ENCODE results near the gene LTBP2.

LTBP2 gene

DNA sequence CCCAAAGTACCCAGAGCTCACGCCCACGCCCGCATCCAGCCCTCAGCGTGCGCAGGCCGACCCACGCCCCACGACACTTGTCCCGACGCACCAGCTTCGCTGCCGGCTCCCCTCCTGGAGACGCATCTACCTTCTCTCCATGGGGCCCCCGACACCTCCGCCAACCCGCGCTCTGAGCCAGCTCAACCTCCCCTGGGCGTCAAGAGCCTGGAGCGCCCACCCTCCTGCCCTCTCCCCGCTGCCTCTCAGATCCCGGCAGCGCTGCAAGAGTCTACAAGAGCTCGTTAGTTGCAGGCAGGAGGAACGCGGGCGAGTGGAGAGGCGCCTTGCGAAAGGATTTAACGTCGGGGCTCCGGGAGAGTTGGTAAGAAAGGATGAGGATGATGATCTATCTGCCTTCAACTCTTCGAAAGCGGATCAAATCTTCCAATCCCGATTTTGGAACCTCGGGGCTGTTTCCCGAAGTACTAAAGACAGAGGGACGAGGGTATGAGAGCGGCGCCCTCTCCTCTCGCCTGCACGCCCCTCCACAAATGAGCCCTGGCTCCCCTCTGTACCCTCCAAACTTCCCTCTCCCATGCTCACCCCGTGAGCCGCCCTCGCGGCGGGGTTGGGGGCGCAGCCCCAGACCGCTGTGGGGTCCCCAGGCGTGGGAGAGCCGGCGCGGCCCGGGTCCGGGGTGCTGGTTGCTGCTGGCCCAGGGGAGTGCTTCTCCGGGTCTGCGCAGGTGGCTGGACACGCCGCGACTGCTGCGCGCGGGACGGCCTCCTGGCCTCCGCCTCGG is 979 bp downstream of the LTBP2 start:
- no peak for DNase-seq

DNA sequence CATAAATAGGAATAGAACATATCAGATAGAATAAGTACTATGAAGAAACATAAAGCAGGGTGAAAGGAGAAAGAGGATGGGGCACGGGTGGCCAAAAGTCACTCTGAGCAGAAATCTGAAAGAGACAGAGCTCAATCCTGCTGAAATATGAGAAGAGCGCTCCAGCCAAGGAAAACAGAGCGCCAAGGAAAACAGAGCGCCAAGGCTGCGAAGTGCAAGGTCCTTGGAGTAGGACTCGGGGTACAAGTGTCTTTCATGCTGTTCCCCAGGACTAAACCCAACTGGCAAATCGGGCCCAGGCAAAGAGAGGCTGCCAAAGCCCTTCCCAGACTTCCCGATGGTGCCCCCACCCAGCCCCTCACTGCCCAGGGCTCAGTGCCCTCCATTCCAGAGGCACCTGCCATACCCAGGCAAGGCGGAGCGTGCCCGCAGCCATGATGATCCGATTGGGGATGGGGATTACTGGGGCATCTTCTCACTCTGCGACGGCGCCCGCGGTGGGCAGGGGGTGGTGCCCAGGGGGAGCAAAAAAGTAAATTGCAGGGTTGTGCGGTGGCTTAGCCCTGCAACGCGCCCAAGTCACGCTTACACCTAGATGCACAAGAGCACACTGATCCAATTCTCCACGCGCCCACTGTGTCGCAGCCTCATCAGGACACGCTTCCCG is 1.7 kb downstream of the LTBP2 start:
- DNase-seq, result no peak

GRCh38 chr14:74609721-74610120 is 2.3 kb downstream of the LTBP2 start:
- no peak for DNase-seq

GRCh38 chr14:74608959-74609611 is 3.0 kb downstream of the LTBP2 start:
- DNase-seq, result no peak

- DNase-seq, result no peak
Observed at GRCh38 chr14:74606727-74607126, 5.3 kb downstream of the LTBP2 start.

GRCh38 chr14:74605531-74606223 is 6.4 kb downstream of the LTBP2 start:
- no peak for DNase-seq

DNA sequence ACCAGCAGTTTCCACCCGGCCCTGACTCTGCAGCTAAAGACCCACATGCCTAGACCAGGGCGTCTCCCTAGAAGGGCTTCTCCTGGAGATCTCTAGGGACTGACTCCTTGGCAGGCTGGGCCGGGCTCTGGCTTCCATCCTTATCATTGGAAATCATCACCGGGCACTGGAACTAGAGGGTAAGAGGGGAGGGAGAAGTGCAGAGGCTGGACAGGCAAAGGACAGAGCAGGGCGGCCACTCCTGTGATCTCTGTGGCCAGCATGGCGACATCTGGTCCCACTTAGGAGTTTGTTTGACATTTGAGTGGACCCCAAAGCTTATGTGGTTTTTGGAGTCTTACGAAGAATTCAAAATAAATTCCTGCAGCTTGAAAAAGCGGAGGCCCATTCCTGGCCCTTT is 7.1 kb downstream of the LTBP2 start:
- no peak for DNase-seq

GRCh38 chr14:74604157-74604556 is 7.9 kb downstream of the LTBP2 start:
- no peak for DNase-seq

GRCh38 chr14:74601982-74602381 is 10.1 kb downstream of the LTBP2 start:
- DNase-seq, result no peak

DNA sequence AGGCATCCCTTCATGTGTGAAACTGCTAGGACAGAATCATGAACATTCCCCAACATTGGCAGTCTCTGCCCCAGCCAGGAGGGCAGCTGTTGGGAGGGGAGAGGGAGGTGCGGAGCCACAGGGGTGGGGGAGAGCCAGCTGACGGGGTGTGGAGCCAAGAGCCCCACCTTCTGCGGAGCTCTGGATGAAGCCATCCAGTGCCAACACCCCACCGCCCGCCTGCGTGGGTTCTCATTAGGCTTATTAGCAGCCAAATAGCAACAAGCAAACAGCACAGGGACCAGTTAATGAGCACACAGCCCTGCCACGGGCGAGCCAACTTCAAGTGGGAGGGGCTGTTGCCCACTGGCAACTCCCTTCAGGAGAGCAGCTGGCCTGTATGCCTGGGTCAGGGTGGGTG is 12.1 kb downstream of the LTBP2 start:
- no peak for DNase-seq

GRCh38 chr14:74599321-74599761 is 12.7 kb downstream of the LTBP2 start:
- DNase-seq, result no peak

DNA sequence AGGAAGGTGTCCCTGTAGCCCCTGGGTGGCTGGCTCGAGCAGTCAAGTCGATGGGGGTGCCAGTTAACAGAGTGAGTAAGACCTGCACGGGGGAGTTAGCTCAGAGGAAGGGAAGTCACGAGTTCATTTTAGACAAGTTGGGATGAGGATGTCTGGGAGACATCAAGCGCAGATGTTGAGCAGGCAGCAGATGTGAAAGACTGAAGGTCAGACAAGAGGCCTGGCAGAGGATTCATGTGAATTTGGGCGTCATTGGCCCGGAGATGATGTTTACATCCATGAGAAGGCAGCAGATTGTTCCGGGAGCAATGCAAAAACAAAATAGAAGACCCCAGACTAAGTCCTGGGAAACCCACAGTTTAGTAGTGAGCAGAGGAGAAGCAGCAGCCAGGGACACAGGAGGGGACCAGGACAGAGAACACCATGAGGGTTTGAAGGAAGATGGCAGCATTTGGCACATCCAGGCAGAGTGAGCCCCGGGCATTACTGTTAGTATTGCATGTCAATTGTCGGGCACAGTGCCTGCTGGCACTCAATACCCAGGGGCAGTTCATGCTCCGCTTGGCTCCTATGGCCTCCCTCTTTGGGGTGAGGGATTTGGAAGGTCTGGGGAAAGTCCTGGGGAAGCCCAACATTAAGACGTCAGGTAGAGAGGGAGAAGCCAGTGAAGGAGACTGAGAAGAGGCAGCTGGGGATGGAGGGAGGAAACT is 15.1 kb downstream of the LTBP2 start:
- DNase-seq, result no peak

GRCh38 chr14:74595006-74595735 is 16.9 kb downstream of the LTBP2 start:
- DNase-seq, result no peak

DNA sequence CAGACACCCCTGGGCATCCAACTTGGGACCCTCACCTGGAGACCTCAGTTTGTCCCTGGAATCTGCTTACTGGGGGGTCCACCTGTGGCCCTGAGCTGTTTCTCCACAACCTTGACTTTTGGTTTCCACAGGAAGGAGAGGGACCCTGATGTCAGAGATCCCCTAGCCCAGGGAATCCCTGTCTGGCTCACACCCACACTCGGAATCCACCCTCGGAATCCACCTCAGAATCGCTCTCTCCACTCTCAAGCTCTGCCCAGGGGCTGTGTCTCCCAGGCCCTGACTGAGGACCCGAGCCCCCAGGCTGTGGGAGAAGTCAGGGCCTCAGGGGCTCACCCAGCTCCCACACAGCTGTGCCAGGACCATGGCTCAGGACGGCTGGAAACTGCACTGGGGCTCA is 17.4 kb downstream of the LTBP2 start:
- no peak for DNase-seq

GRCh38 chr14:74594029-74594428 is 18.0 kb downstream of the LTBP2 start:
- no peak for DNase-seq

- no peak for DNase-seq
Observed at GRCh38 chr14:74593241-74593953, 18.6 kb downstream of the LTBP2 start.

GRCh38 chr14:74592476-74593201 is 19.4 kb downstream of the LTBP2 start:
- DNase-seq, result no peak

DNA sequence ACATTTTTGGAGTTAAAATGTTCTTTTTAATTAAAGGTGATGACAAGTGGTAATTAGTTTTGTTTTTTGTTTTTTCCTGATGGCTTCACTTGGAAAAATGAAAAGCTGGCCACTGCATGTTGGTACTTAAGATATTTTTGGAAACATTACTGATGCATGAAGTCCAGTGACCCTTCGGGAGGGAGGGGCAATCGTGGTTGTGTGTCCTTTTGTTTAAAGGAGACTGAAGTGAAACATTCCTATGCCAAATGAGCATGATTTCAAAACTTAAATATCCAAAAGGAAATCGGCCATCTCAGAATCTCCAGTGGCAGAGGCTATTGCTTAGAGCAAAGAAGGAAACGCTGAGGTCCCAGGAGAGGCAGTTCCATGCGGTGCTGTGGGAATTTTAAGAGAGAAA is 20.1 kb downstream of the LTBP2 start:
- DNase-seq, result no peak

DNA sequence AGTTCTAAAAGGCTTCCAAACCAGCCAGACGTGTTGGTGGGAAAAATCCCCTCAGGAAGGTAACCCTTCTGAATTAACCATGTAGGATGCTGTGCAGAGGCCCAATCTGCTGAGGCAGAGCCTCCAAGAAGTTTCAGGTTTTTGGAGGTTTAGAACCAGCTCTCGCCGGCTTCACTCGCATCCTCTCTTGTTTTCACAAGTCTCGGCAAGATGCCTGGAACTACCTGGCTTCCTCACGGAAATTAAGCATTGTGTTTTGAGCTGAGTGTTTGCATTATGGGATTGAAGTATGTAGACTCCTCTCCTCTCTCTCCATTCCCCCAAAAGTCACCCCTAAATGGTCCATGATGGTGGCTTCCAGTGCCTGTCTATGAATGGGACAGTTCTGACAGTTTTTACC is 20.6 kb downstream of the LTBP2 start:
- no peak for DNase-seq

DNA sequence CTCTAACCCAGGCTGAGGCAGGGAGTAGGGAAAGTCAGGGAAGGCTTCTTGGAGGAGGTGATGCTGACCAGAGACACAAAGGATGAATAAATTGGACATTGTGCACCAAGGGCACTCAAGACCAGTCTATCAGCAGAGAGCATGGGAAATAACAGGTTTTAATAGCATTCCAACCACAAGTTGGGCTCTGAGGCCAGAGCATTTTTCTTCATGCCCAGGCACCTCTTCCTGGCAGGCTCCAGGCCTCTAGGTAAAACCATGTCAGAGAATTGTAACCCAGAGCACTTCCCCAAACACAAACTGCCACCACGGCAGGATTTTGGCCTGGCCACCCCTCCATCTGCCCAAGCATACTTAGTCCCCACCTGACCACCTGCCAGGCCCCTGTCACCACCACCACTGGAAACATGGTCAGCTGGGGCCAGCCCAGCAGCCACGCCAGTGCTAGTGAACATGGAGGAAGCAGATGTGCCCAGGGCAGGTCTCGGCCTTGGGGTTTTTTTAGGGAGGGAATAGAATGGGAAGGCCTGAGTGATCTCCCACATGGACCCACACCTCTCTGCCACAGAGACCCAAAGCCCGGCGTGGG is 22.7 kb downstream of the LTBP2 start:
- DNase-seq, result no peak
